Cerebellar nuclear complex (tissue), 1 donor: Measurements from ENCODE around the gene TPD52L1.

Experiments used
- DNase-seq, 2 experiments: peaks; one replicate each; lab custom pipeline; 2025; lab: John Stamatoyannopoulos, UW

Gene TPD52L1

DNA sequence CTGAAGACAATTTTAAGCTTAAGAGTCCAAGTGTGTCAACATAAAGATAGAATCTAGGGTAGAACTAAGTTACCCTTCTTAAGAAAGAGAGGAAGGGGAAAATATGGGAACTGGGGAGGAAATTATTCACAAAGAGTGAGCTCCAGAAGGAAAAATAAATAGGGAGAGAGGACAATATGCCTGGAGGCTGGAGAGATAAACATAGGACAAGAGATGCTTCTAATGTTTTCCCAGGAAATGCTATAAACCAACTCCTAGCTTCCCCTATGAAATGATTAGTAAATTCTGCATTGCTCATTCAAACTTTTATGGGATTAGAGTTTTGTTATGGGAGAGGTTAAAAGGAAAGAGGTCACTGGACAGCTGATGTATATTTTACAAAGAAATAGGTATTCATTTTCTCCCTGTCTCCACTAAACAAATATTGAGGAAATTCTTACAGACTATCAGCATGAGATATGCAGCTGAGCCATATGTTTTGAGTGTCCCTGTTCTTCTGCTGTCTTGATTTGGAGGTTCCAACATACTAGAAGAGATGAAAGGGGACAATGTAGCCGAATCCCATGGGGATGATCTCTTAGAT is 22.0 kb downstream of the TPD52L1 start:
- DNase-seq, result no peak

DNA sequence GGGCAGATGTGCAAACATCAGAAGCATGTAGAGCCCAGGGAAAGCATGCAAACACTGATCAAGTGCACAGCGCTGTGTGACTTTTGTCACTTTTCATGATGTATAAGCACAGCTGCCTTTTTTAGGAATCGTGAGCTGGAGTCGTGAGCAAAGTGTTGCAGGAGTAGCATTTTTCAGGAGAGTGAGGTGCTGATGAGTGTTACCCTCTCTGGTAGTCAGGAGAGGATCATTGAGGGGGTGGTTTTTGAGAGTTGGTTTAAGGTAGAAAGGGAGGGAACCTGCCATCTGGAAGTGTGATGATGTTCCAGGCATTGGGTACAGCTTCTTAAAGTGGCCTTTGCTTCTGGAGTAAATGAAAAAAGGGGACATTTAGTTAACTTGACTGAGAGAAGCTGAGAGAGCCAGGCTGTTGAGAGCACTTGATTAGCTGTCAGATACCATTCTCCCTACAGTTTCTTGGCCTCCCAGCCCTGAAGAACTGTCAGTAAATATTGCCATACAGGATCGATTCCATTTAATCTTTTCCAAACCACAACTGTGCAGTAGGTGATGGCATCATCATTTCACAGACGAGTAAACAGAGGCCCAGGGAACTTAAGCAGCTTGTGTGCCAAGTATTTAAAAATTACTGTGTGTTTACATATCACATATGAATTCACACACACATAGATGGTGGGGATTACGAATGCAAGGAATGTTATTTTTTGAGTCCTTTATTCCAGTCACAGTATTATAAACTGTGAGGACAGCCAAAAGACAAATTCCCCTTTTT is 28.9 kb downstream of the TPD52L1 start:
- no peak for DNase-seq

DNA sequence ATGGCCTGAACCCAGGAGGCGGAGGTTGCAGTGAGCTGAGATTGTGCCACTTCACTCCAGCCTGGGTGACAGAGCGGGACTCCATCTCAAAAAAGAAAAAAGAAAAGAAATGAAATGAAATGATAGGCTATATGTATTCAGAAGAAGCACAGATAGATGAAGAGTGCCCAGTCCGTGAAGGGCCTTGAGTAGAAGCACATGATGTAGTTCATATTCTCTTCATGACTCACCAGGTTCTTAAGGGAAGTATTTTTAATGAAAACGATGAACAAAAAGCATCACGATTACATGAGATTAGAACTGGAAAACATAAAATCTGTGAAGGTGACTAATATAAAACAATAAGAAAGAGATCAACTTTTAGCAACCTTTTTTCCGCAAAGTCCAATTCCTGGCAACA is 29.8 kb downstream of the TPD52L1 start:
- DNase-seq, result no peak

DNA sequence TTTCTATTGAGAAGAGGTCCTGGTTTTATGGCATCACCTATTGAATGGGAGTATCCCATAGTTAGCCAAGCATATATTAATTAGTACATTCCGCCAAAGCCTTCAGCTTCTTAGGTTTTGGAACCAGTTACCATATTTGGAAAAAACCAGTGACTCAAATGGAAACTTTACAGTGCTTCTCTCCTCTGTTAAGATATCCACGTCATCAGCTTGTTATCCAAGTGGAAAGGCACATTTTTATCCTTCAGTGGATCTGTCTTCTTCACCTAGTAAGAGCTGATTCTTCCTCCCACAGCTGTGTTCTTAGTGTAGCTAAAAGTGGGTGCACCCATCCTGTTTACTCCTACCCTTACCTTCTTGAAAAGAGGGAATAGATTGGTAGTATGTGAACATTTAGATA is 34.5 kb downstream of the TPD52L1 start:
- no peak for DNase-seq

DNA sequence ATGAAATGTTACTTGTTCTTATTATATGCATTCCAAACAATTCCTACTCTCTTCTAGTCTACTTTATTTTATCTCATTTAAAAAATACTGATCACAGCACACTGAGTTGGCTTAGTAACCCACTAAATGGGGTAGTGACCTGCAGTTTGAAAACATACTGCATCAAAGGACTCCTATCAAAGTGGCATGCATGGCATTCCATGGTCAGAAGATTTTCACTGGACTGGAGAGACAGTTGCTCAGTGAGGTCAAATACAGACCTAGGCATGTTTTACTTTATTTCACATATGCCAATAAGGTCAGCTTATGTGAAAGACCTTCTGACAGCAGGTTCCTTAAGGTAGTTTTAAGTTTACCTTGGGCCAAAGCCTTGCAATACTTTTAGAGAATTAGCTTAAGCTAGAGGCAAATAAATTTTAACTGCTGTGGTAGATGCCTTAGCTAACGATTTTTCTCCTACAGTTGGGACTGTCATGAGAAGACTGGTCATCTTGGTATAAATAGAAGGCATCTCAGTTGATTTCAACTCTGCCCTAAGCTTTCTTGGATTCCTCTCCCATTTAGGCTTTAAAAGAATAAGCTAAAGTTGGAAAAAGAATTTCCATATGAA is 35.1 kb downstream of the TPD52L1 start:
- DNase-seq, result no peak

DNA sequence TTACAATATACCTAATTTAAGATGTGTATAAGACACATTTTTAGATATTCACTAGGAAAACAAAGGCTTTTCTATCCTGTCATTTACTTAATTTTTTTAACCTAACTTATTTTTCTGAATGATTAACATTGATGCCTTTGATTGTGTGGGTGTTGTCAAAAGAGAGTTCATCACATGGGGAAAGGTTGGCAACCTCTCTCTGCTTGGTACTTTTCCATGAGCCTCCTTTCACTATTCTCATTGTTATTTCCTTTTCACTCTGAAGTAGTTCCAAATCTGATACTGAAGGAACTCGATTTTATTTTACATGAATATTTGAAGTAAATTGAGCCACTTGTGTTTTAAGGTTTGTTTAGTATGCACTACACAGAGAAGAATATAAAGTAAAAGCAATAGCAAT is 35.9 kb downstream of the TPD52L1 start:
- no peak for DNase-seq

DNA sequence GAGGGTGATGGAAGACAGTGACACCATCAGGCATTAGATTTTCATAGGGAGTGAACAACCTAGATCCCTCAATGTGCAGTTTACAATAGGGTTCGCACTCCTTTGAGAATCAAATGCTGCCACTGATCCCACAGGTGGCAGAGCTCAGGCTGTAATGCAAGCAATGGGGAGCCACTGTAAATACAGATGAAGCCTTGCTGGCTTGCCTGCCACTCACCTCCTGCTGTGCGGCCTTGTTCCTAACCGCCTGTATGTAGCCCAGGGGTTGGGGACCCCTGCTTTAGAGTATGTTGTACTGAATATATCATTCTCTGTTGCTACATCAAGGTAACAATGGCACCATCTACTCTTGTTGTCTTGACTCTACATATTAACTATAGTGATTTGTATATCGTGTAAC is 37.1 kb downstream of the TPD52L1 start:
- no peak for DNase-seq

DNA sequence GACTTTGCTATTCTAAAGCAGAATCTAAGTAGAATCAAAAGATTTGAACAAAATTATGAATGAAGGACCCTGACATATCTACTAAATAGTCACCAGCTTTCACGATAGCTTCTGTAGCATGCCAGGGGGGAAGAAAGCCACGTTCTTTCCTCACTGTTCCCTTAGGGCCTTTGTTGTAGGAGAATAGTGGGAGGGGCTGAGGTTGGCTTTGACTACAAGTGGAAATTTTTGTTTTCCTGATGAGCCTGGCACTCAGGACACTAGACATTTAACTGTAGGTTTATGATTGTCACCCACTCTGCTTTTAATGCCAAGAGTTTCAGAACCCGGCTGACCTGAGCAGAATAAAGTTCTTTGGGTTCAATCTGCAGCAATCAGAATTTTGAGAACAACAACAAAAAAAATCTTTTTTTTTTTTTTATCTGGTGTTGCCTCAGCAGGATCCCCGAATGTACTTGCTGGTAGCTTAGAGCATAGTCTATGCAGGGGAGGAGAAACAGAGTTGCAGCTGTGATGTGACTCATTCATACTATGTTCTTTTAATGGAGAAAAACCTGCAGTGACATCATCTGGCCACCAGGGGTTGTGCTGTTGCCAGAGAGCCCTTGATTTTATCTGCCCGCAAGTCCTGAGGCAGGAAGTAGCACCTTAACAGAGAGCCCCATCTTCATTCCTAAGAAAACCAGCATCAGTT is 38.5 kb downstream of the TPD52L1 start:
- no peak for DNase-seq

DNA sequence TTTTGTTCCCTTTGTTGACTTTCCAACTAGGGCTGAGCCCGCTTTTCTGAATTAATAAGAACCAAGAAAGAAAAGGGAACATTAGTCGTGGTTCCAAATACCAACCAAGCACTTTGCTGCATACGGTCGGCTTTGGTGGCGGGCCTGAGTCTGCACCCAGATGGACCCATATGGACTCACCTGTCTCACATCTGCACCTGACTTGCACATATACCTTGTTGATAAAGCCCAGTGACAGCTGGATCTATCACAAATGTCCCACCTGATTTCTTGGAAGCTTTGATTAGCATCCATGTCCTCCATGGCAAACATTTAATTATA is 39.0 kb downstream of the TPD52L1 start:
- DNase-seq, result no peak

DNA sequence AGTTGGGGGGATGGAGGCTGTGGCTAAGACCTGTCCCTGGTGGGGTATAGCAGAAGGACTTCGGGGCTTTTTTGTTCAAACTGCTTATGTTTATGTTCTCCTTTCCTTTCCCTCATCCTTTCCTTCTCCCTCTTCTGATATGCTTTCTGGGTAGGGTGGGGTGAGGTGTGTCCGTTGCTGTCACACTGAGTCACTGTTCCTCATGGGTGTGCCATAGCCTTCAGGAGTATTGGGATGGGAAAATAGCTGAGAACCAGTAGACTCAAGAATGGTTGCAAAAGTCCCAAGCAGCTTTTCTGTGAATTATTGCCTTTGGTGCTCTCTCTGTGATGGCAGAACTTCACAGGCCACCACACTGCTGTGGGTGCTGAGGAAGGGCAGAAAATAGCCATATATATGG is 39.6 kb downstream of the TPD52L1 start:
- DNase-seq, result no peak

DNA sequence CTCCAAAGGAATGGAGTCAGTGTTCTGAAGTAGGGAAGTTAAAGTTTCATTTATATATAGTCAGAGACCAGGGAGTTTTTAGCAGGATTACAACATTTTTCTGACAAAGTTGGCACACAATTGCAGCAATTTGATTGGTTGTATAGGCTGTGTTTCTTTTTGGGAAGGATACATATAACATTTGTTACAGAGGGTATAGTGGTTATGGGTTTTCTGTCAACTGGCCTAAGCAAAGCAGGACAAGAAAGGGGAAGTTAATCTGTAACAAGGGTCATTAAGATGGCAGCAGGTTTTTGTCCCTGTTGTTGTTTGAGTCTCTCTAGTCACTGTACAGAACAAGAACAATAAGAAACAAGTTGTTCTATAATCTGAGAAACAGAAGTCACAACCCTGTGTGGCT is 41.4 kb downstream of the TPD52L1 start:
- no peak for DNase-seq

DNA sequence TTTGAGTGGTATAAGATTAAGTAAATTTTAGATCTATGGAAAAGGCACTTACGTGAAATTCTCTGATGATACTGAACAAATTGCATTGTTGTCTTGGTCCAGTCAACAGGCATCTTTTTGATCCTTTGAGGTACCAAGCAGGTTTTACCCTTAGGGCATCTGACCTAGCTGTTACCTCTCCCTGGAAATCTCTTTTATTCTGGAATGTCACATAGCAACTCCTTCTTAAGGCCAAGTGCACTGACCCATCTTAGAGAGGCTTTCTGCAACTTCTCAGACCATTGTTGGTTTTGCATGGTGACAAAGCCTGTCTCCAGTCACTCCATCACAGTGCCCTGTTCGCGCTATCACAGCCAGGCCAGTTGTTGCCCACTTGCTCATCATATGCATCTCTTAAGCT is 42.0 kb downstream of the TPD52L1 start:
- DNase-seq, result no peak

DNA sequence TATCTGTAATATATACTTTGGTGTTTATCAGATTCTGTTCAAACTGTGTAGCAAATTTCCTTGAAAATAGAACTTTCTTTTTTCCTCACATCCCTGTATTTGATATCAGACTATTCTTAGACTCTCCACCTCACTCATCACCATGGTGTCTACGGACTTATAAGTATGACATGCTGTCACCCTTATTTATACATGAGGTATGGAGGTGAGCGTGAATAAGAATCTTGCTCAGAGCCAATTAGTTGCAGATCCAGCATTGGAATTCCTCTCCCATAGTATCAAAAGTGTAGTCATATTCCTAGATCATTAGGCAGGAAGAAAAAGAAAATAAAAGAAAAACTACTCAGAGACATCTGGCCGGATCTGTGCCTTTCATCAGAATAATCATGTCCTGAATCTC is 43.0 kb downstream of the TPD52L1 start:
- DNase-seq, result no peak

DNA sequence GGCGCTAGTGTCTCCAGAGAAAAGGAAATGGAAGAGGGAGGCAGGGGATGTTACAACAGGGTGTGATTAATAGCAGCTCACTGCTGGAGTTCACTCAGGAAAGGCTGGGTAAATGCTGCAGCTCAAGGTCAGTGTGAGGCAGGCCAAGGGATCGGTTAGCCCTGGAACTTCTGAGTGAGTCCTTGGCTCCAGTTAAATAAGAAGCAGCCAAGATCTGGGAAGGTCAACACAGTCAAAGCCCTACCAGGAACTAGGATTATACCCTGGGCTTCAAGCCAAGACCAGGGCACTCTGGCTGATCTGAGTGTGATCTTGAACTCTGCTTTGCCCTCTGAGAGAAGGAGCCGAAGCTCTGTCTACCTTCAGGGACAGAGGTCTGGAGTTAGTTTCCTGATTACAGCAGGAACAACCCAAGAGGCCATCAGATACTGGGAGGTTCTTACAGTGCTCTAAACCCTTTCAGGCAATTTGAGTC is 44.3 kb downstream of the TPD52L1 start:
- DNase-seq, result no peak

DNA sequence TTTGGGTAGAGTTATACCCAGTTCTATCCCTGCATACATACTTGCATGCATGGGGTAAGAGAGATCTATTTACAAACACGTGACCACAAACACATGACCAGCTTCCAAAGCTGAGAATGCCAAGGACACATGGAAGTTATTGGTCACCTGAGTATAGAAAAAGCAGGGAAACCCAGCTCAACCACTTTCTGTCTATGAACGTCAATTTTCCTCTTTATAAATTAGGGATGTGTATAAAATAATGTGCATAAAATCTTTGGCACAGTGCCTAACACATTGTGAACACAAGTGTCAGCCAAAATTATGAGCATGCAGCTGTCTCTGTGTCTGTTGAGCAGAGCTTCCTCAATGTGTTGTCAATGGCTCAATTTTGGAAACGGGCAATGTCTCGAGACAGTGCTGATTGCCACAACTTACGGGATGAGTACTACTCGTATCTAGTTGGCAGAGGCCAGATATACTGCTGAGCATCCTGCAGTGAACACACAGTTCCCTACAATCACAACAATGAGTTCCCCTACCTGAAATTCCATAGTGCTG is 44.9 kb downstream of the TPD52L1 start:
- DNase-seq, result no peak

DNA sequence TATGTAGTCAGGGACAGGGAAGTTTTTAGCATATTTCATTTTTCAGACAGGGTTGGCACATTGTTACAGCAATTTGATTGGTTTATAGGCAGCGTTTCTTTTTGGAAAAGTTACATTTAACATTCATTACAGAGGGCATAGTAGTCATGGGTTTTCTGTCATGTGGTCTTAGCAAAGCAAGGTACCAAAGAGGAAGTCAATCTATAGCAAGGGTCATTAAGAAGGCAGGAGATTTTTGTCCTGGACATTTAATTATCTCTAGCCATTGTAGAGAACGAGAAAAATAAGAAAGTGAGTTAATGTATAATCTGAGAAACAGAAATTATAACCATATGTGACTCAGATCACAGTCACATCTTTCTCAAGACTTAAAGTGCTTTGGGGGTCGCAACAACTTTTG is 47.4 kb downstream of the TPD52L1 start:
- no peak for DNase-seq

DNA sequence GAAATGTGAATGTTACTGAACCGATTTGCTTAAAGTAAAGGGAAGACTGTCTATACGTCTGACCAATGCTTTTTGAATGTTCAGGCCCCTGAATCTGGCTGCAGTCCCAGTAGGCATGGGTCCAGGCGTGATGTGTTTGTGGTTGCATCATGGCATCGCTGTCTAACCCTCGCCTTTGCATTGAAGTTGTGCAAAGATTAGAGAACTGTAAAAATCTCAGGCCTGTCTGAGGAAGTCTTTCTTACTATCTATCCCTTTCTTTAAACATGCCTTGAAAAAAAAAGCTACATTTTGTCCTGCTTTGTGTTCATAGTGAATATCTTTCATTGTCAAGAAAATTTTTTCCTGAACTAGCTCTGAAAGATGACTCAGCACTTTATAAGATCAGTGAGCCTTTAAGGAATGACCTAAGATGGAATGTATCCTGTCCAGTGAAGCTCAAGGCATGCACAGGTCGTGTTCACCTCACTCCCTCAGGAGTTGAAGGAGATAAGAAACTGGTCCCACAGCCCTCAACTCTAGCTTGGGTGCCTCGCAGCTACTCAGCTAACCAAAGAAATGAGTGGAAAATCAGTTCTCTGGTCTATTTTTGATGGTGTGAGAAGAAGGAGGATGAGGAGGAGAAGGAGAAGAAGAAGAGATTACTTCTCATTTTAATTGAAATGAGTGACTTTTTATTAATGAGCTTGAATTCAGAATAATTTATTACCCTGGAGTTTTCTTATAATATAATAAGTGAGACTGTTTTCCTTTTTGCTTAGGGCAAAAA is 48.6 kb downstream of the TPD52L1 start:
- no peak for DNase-seq

DNA sequence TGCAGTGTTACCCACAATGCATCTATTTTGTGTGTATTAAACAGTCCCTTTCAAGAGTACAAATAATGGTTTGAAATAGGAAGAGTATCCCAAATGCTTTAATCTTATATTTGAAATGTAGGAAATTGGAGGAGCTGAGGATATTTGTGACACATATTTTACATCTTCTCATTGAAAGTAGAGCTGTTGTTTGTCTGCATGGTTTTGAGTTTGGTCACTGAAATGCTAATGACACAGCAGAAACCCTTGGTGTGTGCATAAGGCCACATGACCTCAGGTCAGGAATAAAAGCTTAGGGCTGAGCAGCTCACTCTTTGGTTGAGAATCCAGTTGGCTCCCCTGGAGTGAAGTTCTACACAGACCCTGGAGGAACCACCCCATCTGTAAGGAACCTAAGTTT is 49.8 kb downstream of the TPD52L1 start:
- DNase-seq, result no peak

DNA sequence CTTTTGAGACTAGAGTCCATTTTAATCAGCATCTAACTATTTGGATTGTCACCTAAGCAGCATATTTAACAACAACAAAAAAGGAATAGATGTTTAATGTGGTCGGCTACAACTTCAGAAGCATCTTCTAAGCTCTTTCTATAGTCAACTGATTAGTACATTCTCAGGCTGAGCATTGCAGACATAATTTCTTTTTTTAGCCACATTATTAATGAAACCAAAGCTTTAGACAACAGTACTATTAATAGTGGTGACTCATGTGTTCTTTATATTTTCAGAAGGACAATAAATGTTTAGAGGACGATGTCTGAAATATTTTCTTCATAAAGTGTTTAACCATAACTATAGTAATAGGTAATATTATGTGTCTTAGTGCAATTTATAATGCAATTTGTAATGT is 52.4 kb downstream of the TPD52L1 start:
- DNase-seq, result no peak

DNA sequence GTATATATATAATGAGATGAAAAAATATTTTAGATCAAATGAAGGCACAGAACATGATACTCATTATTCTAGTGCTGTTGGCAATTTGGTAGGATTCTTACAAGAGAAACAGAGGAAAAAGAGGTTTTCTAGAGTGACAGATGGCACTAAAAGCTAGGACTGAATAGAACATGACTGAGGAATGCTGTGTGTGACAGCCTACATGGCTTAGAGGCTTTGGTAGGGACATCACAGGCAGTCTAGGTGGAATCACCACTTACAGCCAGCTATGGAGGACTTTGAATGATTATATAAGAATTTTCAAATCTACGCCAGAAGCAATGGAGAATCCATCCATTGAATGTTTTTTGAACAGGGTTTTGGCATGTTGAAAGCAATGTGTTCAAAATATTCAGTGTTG is 52.8 kb downstream of the TPD52L1 start:
- no peak for DNase-seq

DNA sequence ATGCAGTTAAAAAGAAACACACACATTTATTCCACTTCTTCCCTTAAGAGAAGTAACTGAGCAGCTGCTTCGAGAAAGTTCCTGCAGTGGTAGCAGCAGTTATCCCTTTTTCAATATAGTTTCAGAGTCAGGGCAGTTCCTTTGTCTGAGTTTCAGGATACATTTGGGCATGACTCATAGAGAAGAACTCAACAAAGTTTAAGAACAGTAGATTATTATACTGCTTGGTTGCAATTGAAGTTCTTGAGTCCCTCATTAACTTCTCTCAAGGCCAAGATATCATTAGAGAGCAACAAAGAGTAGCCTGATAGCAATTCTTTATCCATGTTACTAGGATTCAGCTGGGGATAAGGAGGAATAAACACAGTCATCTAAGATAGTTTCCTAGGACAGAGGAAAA is 54.4 kb downstream of the TPD52L1 start:
- DNase-seq, result no peak

DNA sequence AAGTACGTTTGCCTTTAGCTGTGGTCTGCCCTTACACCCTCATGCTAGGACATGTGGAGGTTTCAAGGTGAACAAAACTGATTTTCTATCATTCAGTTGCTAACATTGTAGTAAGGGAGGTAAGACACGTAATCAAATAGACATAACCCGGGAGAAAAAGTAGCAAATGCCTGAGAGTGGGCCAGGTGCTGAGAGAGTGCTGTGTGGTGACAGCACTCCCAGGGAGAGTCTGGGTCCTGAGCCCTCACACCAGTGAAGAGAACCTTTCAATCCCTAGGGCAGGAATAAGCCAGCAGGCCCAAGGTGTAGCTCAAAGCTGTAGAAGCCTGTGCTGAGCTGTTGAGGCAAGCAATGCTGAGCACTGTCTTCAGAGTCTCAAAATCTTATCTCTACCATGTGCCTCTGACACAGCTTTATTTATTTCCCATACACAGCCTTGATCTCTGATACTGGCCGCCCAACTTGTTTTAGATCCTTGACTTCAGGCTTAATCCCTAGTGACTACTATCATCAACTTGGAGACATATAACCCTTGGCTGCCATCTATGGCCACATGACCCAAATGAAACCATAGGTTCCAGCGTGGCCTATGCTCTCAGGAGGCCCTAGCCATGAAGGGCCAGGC is 55.2 kb downstream of the TPD52L1 start:
- no peak for DNase-seq
